GM12878 (cell line): ENCODE measurements around the gene CD79A. TPM values are rescaled to one million over a fixed set of nuclear protein-coding genes. Genes with fewer than 3 reads are reported as not detected.

Experiments used
- BACH1 ChIP-seq: fragments of 450-650 bp; IDR thresholded peaks from 2 replicates; pipeline ENCODE4 v1.6.1; 2017; ENCODE audit warnings: mild to moderate bottlenecking, borderline replicate concordance
- CEBPB ChIP-seq, 2 experiments: fragments of 150-350 bp in 1 of 2; IDR thresholded peaks; 2 replicates each; pipeline ENCODE4 v1.6.1; 2012 to 2014; ENCODE audit warnings: low read depth in 2 of 2, low read length in 2 of 2, borderline replicate concordance in 1 of 2, inconsistent platforms in 1 of 2
- EED ChIP-seq: sonication (generic); IDR thresholded peaks from 2 replicates; pipeline ENCODE4 v1.6.1; 2016; ENCODE audit warnings: antibody characterized with exemption, low read depth
- ESRRA ChIP-seq: IDR thresholded peaks from 2 replicates; pipeline ENCODE4 v1.6.1; 2012; ENCODE audit warnings: mild to moderate bottlenecking, low read length, improper control_type of control experiment
- HSF1 ChIP-seq: fragments of 150-350 bp; IDR thresholded peaks from 2 replicates; pipeline ENCODE4 v1.6.1; 2014; ENCODE audit warnings: mild to moderate bottlenecking, low read depth, low read length
- IRF5 ChIP-seq: fragments of 450-650 bp; IDR thresholded peaks from 2 replicates; pipeline ENCODE4 v1.6.1; 2017; ENCODE audit warnings: borderline replicate concordance
- KDM1A ChIP-seq: fragments of 200-600 bp; sonication (generic); IDR thresholded peaks from 2 replicates; pipeline ENCODE4 v1.6.1; 2016; ENCODE audit warnings: borderline replicate concordance
- MAX ChIP-seq: IDR thresholded peaks from 2 replicates; pipeline ENCODE4 v1.6.1; 2012; ENCODE audit warnings: low read depth, low read length, improper control_type of control experiment
- NRF1 ChIP-seq: conservative IDR thresholded peaks from 2 replicates; pipeline ENCODE4 v1.6.1; 2011; ENCODE audit warnings: mild to moderate bottlenecking, low read depth, low read length, improper control_type of control experiment
- RCOR1 ChIP-seq: conservative IDR thresholded peaks from 2 replicates; pipeline ENCODE4 v1.6.1; 2012; ENCODE audit warnings: low read depth, low read length, improper control_type of control experiment
- SMAD5 ChIP-seq: IDR thresholded peaks from 2 replicates; pipeline ENCODE4 v1.6.1; 2016; ENCODE audit warnings: antibody characterized with exemption, low read depth
- SMC3 ChIP-seq: IDR thresholded peaks from 2 replicates; pipeline ENCODE4 v1.6.1; 2011; ENCODE audit warnings: low read length, improper control_type of control experiment, borderline replicate concordance
- SUPT20H ChIP-seq: IDR thresholded peaks from 2 replicates; pipeline ENCODE4 v1.6.1; 2011; ENCODE audit warnings: low read depth, mild to moderate bottlenecking, low read length, moderate library complexity, borderline replicate concordance; ENCODE audit not compliant: control insufficient read depth
- SUZ12 ChIP-seq: fragments of 200-600 bp; sonication (generic); IDR thresholded peaks from one replicate; pipeline ENCODE4 v1.6.1; 2018; ENCODE audit warnings: antibody characterized with exemption, mild to moderate bottlenecking; ENCODE audit not compliant: unreplicated experiment
- TCF3 ChIP-seq: IDR thresholded peaks from 2 replicates; pipeline ENCODE4 v1.6.1; 2012; ENCODE audit warnings: low read depth, mild to moderate bottlenecking, low read length, borderline replicate concordance; ENCODE audit not compliant: insufficient read depth
- USF1 ChIP-seq: IDR thresholded peaks from 2 replicates; pipeline ENCODE4 v1.6.1; 2011; ENCODE audit warnings: borderline replicate concordance, low read depth, mild to moderate bottlenecking, moderate library complexity, mixed read lengths, low read length; ENCODE audit not compliant: insufficient read depth; ENCODE audit errors: extremely low read length
- USF2 ChIP-seq: IDR thresholded peaks from 2 replicates; pipeline ENCODE4 v1.6.1; 2011; ENCODE audit warnings: low read depth, low read length, improper control_type of control experiment, borderline replicate concordance
- WRNIP1 ChIP-seq: IDR thresholded peaks from 2 replicates; pipeline ENCODE4 v1.6.1; 2011; ENCODE audit warnings: low read depth, low read length, improper control_type of control experiment, borderline replicate concordance
- ZNF24 ChIP-seq: fragments of 450-650 bp; IDR thresholded peaks from 2 replicates; pipeline ENCODE4 v1.6.1; 2017; ENCODE audit warnings: antibody characterized with exemption, mild to moderate bottlenecking
- ZSCAN29 ChIP-seq: fragments of 450-650 bp; IDR thresholded peaks from 2 replicates; pipeline ENCODE4 v1.6.1; 2017; ENCODE audit warnings: mild to moderate bottlenecking, moderate library complexity
- polyA plus RNA-seq, 11 experiments: library from polyadenylated mRNA; depleted of rRNA in 4 of 11; unstranded in 6 of 11; stranded (reverse) in 5 of 11; fragments of >200 nt; fragmentation: Nextera tagmentation in 4 of 11; fragmentation: Illumina TruSeq in 1 of 11; extraction: Ambion mirVana in 4 of 11; extraction: Trizol in 1 of 11; gene quantifications; 1 replicate in 1 of 11; 2 replicates in 10 of 11; pipeline versions ENCODE4 v1.2.1 to v1.2.3, GENCODE V29; 2011 to 2016; ENCODE audit warnings: inconsistent platforms in 2 of 11, missing spikeins in 2 of 11, low read depth in 1 of 11
- total RNA-seq, 4 experiments: library from RNA; depleted of rRNA in 3 of 4; stranded (reverse); fragments of >200 nt in 3 of 4; fragmentation: Illumina TruSeq in 1 of 4; extraction: Trizol in 1 of 4; gene quantifications; 2 replicates each; pipeline versions ENCODE4 v1.2.1 to v1.2.3, GENCODE V29; 2013 to 2021

Gene CD79A
- total and polyA plus RNA-seq, 10 of the 15 experiments (the other 5 are each of a cell fraction or from before 2014, with no cell fraction given): 38.8 to 414 (median 282) TPM

GRCh38 chr19:41876847-41877832, at the start of gene CD79A (continued):
- peak; percentile 95 for TF ChIP-seq EED
- TF ChIP-seq NRF1: no peak
- no peak for TF ChIP-seq ZNF24
- no peak for TF ChIP-seq ESRRA
- TF ChIP-seq MAX: 0 out of 2 replicates have a peak, but pooled peaks have one; percentile 44
- TF ChIP-seq ZSCAN29: no peak
- peak; percentile 99 for TF ChIP-seq TCF3
- peak; percentile 3; the same call in 1 of the 2 replicates for TF ChIP-seq RCOR1
- TF ChIP-seq SUPT20H: no peak
- no peak for TF ChIP-seq SMC3
- TF ChIP-seq KDM1A: no peak
- no peak for TF ChIP-seq USF1
- TF ChIP-seq SMAD5: no peak
- TF ChIP-seq USF2: no peak; the same call in 1 of the 2 replicates
- TF ChIP-seq SUZ12: no peak
- no peak for TF ChIP-seq IRF5
- TF ChIP-seq HSF1: no peak
- TF ChIP-seq BACH1: no peak
- no peak for TF ChIP-seq CEBPB (IDR thresholded peaks at IDR 0.05; ENCODE audit: borderline replicate concordance in 1 of 2, low read depth in 2 of 2, low read length in 2 of 2)
- TF ChIP-seq WRNIP1: 0 out of 2 replicates have a peak, but pooled peaks have one; percentile 35
